Large intestine (tissue), 12 donors: ENCODE results near the gene SPDL1. TPM values are rescaled to one million over a fixed set of nuclear protein-coding genes. Genes with fewer than 3 reads are reported as not detected.

ENCODE experiments used
- DNase-seq, 2 donors: peaks; one replicate each; pipeline versions ENCODE4 v3.0.0 to v3.0.0-alpha.2; 2013
- H3K27ac ChIP-seq: one replicate; pipeline ENCODE4 v1.5.1; 2013; ENCODE audit warnings: low read length
- H3K27me3 ChIP-seq: 2 replicates; pipeline ENCODE4 v1.6.1; 2013; ENCODE audit warnings: low read length; ENCODE audit not compliant: control insufficient read depth, insufficient read depth
- H3K36me3 ChIP-seq: 2 replicates; pipeline ENCODE4 v1.6.1; 2013; ENCODE audit warnings: low read length; ENCODE audit not compliant: control insufficient read depth, insufficient read depth
- H3K4me1 ChIP-seq: one replicate; pipeline ENCODE4 v1.6.1; 2013; ENCODE audit warnings: low read length; ENCODE audit not compliant: control insufficient read depth, insufficient read depth
- H3K4me3 ChIP-seq: one replicate; pipeline ENCODE4 v1.5.1; 2013; ENCODE audit warnings: low read length
- H3K9me3 ChIP-seq: one replicate; pipeline ENCODE4 v1.6.1; 2013; ENCODE audit warnings: mild to moderate bottlenecking, low read depth, low read length, moderate library complexity; ENCODE audit not compliant: control insufficient read depth
- WGBS: methylation state at CpG from one replicate; pipeline ENCODE4 v1.1.5; 2013; ENCODE audit warnings: low lambda C conversion rate; ENCODE audit not compliant: insufficient coverage; 5-methylcytosine and 5-hydroxymethylcytosine counted together
- long read RNA-seq, 11 donors: transcript quantifications; one replicate each; lab custom pipeline, GENCODE V29; 2026
- polyA plus RNA-seq: library from polyadenylated mRNA; unstranded; fragments of 120-200 nt; gene quantifications from one replicate; pipeline ENCODE4 v1.2.1, GENCODE V29; 2013

The SPDL1 gene
- polyA plus RNA-seq, result 15.4 TPM
- long read RNA-seq, donor 1, partial matches to known transcripts, result 0 of 4 reads
- long read RNA-seq, donor 1, other reads (novel, unspliced or antisense), result 0 of 4 reads
- long read RNA-seq, donor 2, partial matches to known transcripts, result 0 of 1 reads
- long read RNA-seq, donor 2, other reads (novel, unspliced or antisense), result 0 of 1 reads
- long read RNA-seq, donor 3, partial matches to known transcripts, result 0 of 4 reads
- long read RNA-seq, donor 3, other reads (novel, unspliced or antisense), result 0 of 4 reads
- long read RNA-seq, donor 4, result 0 reads
- long read RNA-seq, donor 5, partial matches to known transcripts, result 0 of 2 reads
- long read RNA-seq, donor 5, other reads (novel, unspliced or antisense), result 0 of 2 reads
- long read RNA-seq, donor 6, partial matches to known transcripts, result 0 of 1 reads
- long read RNA-seq, donor 6, other reads (novel, unspliced or antisense), result 0 of 1 reads
- long read RNA-seq, donor 7, result 0 reads
- long read RNA-seq, donor 8, partial matches to known transcripts, result 0 of 2 reads
- long read RNA-seq, donor 8, other reads (novel, unspliced or antisense), result 0 of 2 reads
- long read RNA-seq, donor 9, partial matches to known transcripts, result 0 of 3 reads
- long read RNA-seq, donor 9, other reads (novel, unspliced or antisense), result 0 of 3 reads
- long read RNA-seq, donor 10, partial matches to known transcripts, result 0 of 1 reads
- long read RNA-seq, donor 10, other reads (novel, unspliced or antisense), result 0 of 1 reads
- long read RNA-seq, donor 11, partial matches to known transcripts, result 0 of 3 reads
- long read RNA-seq, donor 11, other reads (novel, unspliced or antisense), result 0 of 3 reads

GRCh38 chr5:169583424-169584220, at the start of gene SPDL1:
TSS of gene SPDL1 (plus strand) at chr5:169583773. CDS start at chr5:169588417, 4,644 bp downstream.
- no peaks in the 10 kb centered on the region for H3K9me3 ChIP-seq
- no peaks in the 10 kb centered on the region for H3K36me3 ChIP-seq
- H3K27me3 ChIP-seq, result no peaks in the 10 kb centered on the region
- peak within 1 kb of the TSS; percentile 85 for H3K27ac ChIP-seq
- DNase-seq, result peak; percentile 96 to 97
- H3K4me1 ChIP-seq, result no peaks in the 10 kb centered on the region
- H3K4me3 ChIP-seq, result peak within 1 kb of the TSS; percentile 82
- WGBS, result 5% methylated on average over 4 of the region's 53 CpGs

DNA sequence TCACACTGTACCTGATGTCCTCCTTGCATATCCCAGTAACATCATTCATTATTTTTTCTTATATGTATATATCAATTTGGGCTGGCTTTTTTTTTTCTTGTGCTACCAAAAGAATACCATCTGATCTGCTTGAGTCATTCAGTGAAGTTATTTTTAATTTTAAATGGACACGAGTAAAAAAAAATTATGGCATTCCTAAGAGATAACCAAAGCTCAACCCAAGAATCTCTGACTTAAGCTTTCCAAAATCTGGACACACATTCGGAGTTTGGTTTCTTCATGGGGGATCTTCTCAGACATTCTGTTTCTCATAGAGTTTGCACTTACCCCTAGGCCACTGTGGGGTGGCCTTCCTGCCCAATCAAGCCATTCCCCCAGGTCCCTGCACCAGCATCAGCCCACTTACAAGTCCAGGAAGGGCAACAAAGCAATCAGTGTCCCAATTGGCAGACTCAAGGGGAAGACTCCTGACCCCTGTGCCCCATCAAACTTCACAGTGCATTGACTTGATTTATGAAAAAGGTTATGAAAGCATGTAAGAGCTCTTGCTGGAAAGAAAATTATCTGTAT, 49.2 kb upstream of the SPDL1 start:
- DNase-seq, result no peak
- no peaks in the 10 kb centered on the region for H3K9me3 ChIP-seq
- H3K27me3 ChIP-seq, result peaks cover 2% of the 10 kb centered on the region
- no CpG with 5 or more reads among the region's 2 CpGs for WGBS
- H3K4me3 ChIP-seq, result no peak overlapping the region
- H3K27ac ChIP-seq, result no peak overlapping the region
- H3K36me3 ChIP-seq, result no peaks in the 10 kb centered on the region
- H3K4me1 ChIP-seq, result no peaks in the 10 kb centered on the region

DNA sequence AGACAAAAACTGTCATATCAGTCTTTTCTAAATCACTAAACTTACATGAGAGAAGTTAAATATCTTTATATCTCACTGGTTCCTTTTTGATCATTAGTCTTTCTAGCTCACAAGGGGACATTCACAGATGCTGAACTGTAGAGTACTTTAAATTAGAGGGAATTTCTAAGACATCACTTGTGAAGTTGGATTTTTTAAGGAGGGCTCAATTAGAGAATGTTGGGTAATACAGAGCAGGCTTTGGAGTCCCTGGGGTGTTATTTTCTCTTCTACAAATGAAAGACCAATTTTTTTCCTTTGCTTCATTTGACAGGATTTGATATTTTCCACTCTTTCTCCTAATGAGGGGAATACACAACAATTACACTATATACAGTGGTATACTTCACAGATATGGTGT, 48.6 kb upstream of the SPDL1 start:
- no peak for DNase-seq
- Histone ChIP-seq H3K27me3 (peaks cover 2% of the 10 kb centered on the region), H3K4me1 (no peaks in the 10 kb centered on the region), H3K27ac (no peak overlapping the region), H3K36me3 (no peaks in the 10 kb centered on the region), H3K9me3 (no peaks in the 10 kb centered on the region), H3K4me3 (no peak overlapping the region)

GRCh38 chr5:169538944-169539343, 44.6 kb upstream of the SPDL1 start:
- peak; percentile 31 to 63 for DNase-seq
- no peaks in the 10 kb centered on the region for H3K36me3 ChIP-seq
- no peaks in the 10 kb centered on the region for H3K27me3 ChIP-seq
- H3K27ac ChIP-seq, result no peak overlapping the region
- H3K9me3 ChIP-seq, result peaks cover 4% of the 10 kb centered on the region
- H3K4me3 ChIP-seq, result no peak overlapping the region
- H3K4me1 ChIP-seq, result no peaks in the 10 kb centered on the region
- WGBS, result no CpG with 5 or more reads among the region's 1 CpG

DNA sequence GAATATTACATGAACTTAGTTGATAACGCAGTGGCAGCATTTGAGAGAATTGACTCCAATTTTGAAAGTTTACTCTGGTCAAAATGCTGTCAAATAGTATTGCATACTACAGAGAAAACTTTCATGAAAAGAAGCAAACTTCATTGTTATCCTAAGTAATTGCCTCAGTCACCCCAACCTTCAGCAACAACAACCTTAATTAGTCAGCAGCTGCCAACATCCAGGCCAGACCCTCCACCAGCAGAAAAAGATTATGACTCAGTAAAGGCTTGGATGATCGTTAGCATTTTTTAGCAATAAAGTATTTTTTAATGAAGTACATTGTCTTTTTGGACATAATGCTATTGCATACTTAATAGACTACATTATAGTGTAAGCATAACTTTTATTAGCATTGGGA, 40.8 kb upstream of the SPDL1 start:
- no peaks in the 10 kb centered on the region for H3K27me3 ChIP-seq
- DNase-seq, result no peak
- no CpG with 5 or more reads among the region's 2 CpGs for WGBS
- no peak overlapping the region for H3K27ac ChIP-seq
- no peaks in the 10 kb centered on the region for H3K4me1 ChIP-seq
- H3K36me3 ChIP-seq, result no peaks in the 10 kb centered on the region
- H3K9me3 ChIP-seq, result peaks cover 4% of the 10 kb centered on the region
- H3K4me3 ChIP-seq, result no peak overlapping the region

DNA sequence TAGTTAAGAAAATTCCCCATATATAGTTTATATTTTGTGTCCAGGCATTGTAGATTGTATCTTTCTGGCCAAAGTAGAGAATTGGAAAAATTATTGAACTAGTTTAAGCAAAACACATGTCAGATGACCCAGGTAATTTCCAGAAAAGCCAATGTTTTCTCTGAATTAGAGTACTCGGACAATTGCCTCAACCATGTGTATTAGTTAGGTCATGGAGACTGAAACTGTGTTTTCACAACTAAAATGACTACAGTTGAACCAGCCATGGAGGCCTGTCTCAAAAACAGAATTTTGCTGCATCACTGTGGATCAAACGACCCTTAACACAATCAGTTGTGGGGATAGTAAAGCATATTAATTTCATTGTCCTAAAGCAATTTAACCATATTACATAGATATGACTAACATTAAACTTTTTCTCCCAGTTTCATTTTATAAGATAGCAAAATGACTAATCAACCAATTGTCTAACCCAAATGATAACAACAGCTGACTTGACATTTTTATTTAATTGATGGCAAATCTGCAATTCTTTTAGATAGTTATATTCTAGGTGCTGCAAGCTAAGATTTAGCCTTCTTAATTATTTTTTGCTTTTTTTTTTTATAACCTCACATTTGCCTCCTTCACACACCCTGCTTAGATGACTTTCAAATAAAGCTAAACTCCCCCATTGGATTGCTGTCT, 39.2 kb upstream of the SPDL1 start:
- no peak overlapping the region for H3K27ac ChIP-seq
- H3K9me3 ChIP-seq, result peaks cover 4% of the 10 kb centered on the region
- H3K36me3 ChIP-seq, result no peaks in the 10 kb centered on the region
- no peaks in the 10 kb centered on the region for H3K27me3 ChIP-seq
- DNase-seq, result no peak
- H3K4me1 ChIP-seq, result no peaks in the 10 kb centered on the region
- WGBS, result no CpG with 5 or more reads among the region's 2 CpGs
- H3K4me3 ChIP-seq, result no peak overlapping the region

- H3K4me1 ChIP-seq, result no peaks in the 10 kb centered on the region
- H3K9me3 ChIP-seq, result peaks cover 4% of the 10 kb centered on the region
- H3K27ac ChIP-seq, result no peak overlapping the region
- H3K4me3 ChIP-seq, result no peak overlapping the region
- no peaks in the 10 kb centered on the region for H3K27me3 ChIP-seq
- WGBS, result 100% methylated on average over 1 of the region's 1 CpG
- DNase-seq, result no peak
- no peaks in the 10 kb centered on the region for H3K36me3 ChIP-seq
These were observed 37.8 kb upstream of the SPDL1 start for GRCh38 chr5:169545762-169546161.

DNA sequence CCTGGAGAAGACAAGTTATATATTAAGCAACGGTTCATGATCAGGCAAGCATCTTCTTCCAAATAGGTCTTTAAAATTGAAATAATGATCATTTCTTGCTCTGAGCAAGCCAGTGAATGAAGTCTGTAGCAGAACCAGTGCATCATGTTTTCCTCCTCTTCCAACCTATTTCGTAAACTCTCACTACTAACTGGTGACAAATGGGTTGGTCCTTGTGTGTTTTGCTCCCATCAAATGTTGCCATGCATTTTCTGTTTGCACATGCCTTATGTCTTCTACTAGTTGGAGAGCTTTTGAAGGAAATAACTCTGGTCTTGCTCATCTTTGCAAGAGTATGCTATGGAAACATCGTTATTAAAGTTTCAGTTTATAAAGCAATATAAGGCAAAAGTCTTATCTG, 37.2 kb upstream of the SPDL1 start:
- no peak for DNase-seq
- WGBS, result 86% methylated on average over 1 of the region's 3 CpGs
- Histone ChIP-seq H3K9me3 (peaks cover 4% of the 10 kb centered on the region), H3K36me3 (no peaks in the 10 kb centered on the region), H3K27ac (no peak overlapping the region), H3K27me3 (no peaks in the 10 kb centered on the region), H3K4me1 (no peaks in the 10 kb centered on the region), H3K4me3 (no peak overlapping the region)

DNA sequence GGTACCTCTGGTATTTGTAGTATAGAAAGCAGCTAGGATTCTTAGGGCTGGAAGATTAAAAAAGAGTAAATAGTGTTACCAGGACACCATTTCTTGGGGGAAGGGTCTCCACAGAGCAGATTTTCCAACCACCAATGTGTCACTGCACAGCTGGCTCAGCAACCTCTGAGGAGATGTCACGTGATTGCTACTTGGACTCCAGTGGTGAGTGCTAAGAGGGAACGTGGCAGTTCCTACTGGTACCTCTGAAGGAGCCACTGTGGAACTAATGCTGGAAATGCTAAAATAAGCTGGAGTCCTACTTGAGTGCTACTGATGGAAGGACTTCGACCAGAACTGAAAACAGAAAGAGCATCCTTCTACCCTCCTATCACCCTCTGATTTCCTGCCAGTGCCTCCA, 36.1 kb upstream of the SPDL1 start:
- Histone ChIP-seq H3K27me3 (no peaks in the 10 kb centered on the region), H3K9me3 (no peaks in the 10 kb centered on the region), H3K4me3 (no peak overlapping the region), H3K36me3 (no peaks in the 10 kb centered on the region), H3K4me1 (peaks cover 8% of the 10 kb centered on the region), H3K27ac (no peak overlapping the region)
- WGBS, result no CpG with 5 or more reads among the region's 3 CpGs
- DNase-seq, result no peak
